Nephron (organoid): Measurements from ENCODE around the gene COMP.

ENCODE experiments used
- H3K27ac Mint-ChIP-seq, 3 experiments: 2 replicates each; pipeline ENCODE4 v1.8.0; 2020; ENCODE audit warnings: mixed read lengths in 3 of 3, mild to moderate bottlenecking in 2 of 3, moderate library complexity in 1 of 3
- H3K27me3 Mint-ChIP-seq: 2 replicates; pipeline ENCODE4 v1.8.0; 2021; ENCODE audit warnings: low read depth, mild to moderate bottlenecking, moderate library complexity, mixed read lengths
- H3K36me3 Mint-ChIP-seq: 2 replicates; pipeline ENCODE4 v1.8.0; 2020; ENCODE audit warnings: low read depth, mixed read lengths
- H3K4me1 Mint-ChIP-seq: 2 replicates; pipeline ENCODE4 v1.8.0; 2020; ENCODE audit warnings: mixed read lengths
- H3K4me3 Mint-ChIP-seq, 3 experiments: 2 replicates each; pipeline ENCODE4 v1.8.0; 2020; ENCODE audit warnings: mild to moderate bottlenecking in 3 of 3, mixed read lengths in 3 of 3, moderate library complexity in 2 of 3
- H3K9me3 Mint-ChIP-seq: 2 replicates; pipeline ENCODE4 v1.8.0; 2020; ENCODE audit warnings: mixed read lengths
- TF ChIP-seq, protein P1 (sequence below), 3 experiments: fragments of 200-600 bp; sonication (generic); IDR thresholded peaks; one replicate each; pipeline ENCODE4 v1.5.0; 2021; ENCODE audit warnings: antibody characterized with exemption in 3 of 3; ENCODE audit not compliant: unreplicated experiment in 3 of 3

The COMP gene

DNA sequence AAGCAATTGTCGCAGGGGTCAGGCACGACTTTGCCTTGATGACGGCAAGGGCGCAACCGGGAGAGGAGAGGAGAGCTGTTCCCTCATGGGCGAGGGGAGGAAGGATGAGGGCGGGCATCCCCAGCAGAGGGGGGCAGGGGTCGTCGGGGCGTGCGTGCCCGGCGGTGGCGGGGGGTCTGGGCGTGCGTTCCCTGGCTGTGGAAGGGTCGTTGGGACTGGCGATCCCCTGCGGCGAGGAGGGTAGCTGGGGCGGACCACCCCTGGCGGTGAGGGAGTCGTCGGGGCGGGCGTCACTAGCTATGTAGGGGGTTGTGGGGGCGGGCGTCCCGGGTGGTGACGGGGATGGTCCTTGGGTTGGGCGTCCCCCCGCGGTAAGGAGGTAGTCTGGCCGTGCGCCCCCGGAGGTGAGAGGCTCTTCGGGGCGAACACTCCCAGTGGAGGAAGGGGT lies 1.7 kb downstream of the COMP start:
- TF ChIP-seq, protein P1, sequence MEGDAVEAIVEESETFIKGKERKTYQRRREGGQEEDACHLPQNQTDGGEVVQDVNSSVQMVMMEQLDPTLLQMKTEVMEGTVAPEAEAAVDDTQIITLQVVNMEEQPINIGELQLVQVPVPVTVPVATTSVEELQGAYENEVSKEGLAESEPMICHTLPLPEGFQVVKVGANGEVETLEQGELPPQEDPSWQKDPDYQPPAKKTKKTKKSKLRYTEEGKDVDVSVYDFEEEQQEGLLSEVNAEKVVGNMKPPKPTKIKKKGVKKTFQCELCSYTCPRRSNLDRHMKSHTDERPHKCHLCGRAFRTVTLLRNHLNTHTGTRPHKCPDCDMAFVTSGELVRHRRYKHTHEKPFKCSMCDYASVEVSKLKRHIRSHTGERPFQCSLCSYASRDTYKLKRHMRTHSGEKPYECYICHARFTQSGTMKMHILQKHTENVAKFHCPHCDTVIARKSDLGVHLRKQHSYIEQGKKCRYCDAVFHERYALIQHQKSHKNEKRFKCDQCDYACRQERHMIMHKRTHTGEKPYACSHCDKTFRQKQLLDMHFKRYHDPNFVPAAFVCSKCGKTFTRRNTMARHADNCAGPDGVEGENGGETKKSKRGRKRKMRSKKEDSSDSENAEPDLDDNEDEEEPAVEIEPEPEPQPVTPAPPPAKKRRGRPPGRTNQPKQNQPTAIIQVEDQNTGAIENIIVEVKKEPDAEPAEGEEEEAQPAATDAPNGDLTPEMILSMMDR (IDR thresholded peaks at IDR 0.05; ENCODE audit: unreplicated experiment in 3 of 3): no peak
- peaks cover 5% of the 10 kb centered on the region for H3K9me3 Mint-ChIP-seq
- no peak overlapping the region for H3K27ac Mint-ChIP-seq
- peak overlapping the region in 2 of 3 experiments; percentile 25 to 64 for H3K4me3 Mint-ChIP-seq
- peaks cover 10% of the 10 kb centered on the region for H3K4me1 Mint-ChIP-seq
- peaks cover 100% of the 10 kb centered on the region for H3K27me3 Mint-ChIP-seq
- no peaks in the 10 kb centered on the region for H3K36me3 Mint-ChIP-seq

DNA sequence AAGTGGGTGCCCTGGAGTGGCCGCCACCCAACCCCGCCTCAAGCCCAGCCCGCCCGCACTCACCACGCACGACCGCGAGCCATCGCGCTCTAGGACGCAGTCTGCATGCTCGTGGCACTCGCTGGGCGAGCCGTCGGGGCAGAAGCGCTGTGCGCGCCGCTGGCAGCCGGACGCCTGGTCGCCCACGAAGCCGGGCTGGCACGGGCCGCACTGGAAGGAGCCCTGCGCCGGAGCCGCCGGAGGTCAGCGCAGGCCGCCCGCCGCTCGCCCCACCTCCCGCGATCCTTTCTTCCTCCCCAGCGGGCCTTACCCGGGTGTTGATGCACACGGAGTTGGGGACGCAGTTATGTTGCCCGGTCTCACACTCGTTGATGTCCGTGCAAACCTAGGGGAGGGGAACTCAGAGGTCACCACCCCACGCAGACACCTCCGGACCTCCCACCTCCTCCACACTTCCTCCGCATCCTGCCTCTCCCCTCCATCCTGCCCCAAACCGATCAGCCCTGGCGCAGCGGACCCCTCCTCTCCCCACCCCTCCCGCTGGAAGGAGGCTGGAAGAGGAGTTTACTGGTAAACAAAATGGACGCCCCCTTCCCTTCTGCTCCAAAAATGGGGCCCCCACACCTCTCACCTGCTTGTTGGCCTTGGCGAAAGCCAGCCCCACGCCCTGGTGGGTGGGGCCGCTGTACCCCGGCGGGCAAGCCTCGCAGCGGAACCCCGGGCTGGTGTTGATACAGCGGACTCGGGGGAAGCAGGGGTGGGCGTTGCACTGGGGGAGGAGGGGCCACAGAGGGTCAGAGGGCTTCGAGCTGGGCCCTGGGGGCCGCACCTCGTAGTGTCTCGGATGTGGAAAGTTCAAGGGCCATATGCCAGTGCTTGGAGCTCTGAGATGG lies 2.3 kb downstream of the COMP start:
- Mint-ChIP-seq H3K4me3 (peak overlapping the region in 2 of 3 experiments; percentile 20 to 64), H3K27ac (no peak overlapping the region), H3K9me3 (peaks cover 5% of the 10 kb centered on the region), H3K27me3 (peaks cover 98% of the 10 kb centered on the region), H3K4me1 (peaks cover 10% of the 10 kb centered on the region), H3K36me3 (no peaks in the 10 kb centered on the region)
- TF ChIP-seq, protein P1 (IDR thresholded peaks at IDR 0.05; ENCODE audit: unreplicated experiment in 3 of 3): no peak

GRCh38 chr19:18785179-18786124 lies 5.7 kb downstream of the COMP start:
- H3K9me3 Mint-ChIP-seq: peaks cover 5% of the 10 kb centered on the region
- peaks cover 65% of the 10 kb centered on the region for H3K27me3 Mint-ChIP-seq
- H3K36me3 Mint-ChIP-seq: no peaks in the 10 kb centered on the region
- no peak overlapping the region for H3K27ac Mint-ChIP-seq
- TF ChIP-seq, protein P1 (IDR thresholded peaks at IDR 0.05; ENCODE audit: unreplicated experiment in 3 of 3): no peak
- peaks cover 9% of the 10 kb centered on the region for H3K4me1 Mint-ChIP-seq
- H3K4me3 Mint-ChIP-seq: peak overlapping the region; percentile 26 to 40 (median 39)

DNA sequence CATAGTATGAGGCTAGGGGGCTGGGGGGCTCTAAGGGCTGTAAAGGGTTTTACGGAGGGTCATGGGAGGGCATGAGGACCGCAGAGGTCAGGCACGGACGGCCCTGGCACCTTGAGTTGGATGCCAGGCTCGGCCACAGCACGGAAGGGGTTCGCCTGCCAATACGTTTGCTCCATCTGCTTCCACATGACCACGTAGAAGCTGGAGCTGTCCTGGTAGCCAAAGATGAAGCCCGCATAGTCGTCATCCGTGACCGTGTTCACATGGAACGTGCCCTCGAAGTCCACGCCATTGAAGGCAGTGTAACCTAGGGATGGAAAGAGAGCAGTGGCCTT lies 6.4 kb downstream of the COMP start:
- H3K27ac Mint-ChIP-seq: no peak overlapping the region
- TF ChIP-seq, protein P1 (IDR thresholded peaks at IDR 0.05; ENCODE audit: unreplicated experiment in 3 of 3): no peak
- peaks cover 5% of the 10 kb centered on the region for H3K4me1 Mint-ChIP-seq
- peaks cover 58% of the 10 kb centered on the region for H3K27me3 Mint-ChIP-seq
- peaks cover 5% of the 10 kb centered on the region for H3K9me3 Mint-ChIP-seq
- no peaks in the 10 kb centered on the region for H3K36me3 Mint-ChIP-seq
- no peak overlapping the region for H3K4me3 Mint-ChIP-seq

GRCh38 chr19:18783958-18784785 lies 6.9 kb downstream of the COMP start:
- Mint-ChIP-seq H3K9me3 (peaks cover 5% of the 10 kb centered on the region), H3K27ac (no peak overlapping the region), H3K27me3 (peaks cover 53% of the 10 kb centered on the region), H3K4me3 (peak overlapping the region in 1 of 3 experiments; percentile 5), H3K36me3 (no peaks in the 10 kb centered on the region), H3K4me1 (peaks cover 5% of the 10 kb centered on the region)
- TF ChIP-seq, protein P1 (IDR thresholded peaks at IDR 0.05; ENCODE audit: unreplicated experiment in 3 of 3): no peak
